GM19193 (cell line): ENCODE results near the gene PRM3.

Source experiments
- POLR2A ChIP-seq: IDR thresholded peaks from 4 replicates; pipeline ENCODE4 v1.6.1; 2011; ENCODE audit not compliant: insufficient read depth, insufficient read length; ENCODE audit errors: extremely low read depth

Gene PRM3

DNA sequence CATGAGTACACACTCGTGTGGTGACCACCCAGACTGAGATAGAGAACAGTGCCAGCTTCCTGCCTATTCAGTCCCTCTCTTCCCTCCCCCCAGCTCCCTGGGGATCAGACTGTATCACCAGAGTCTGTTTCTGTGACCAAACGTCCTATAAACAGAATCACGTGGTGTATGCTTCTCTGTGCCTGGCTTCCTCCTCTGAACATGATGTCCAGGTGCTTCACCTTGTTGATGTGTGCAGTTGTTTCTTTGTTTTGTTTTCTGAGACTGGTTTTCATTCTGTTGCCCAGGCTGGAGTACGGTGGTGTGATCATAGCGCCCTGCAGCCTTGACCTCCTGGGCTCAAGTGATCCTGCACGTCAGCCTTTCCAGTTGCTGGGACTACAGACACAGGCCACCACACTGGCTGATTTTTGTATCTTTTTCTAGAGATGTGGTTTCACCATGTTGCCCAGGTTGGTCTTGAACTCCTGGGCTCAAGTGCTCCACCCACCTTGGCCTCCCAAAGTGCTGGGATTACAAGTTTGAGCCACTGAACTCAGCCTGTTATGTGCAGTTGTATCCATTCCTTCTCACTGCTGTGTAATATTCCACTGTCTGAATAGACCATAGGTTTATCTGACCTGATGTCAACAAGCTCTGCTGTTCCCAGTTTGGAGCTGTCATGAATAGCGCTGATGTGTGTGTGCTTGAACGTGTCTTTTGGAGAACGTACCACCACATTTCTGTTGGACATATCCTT is 36.6 kb upstream of the PRM3 start:
- TF ChIP-seq POLR2A: no peak

DNA sequence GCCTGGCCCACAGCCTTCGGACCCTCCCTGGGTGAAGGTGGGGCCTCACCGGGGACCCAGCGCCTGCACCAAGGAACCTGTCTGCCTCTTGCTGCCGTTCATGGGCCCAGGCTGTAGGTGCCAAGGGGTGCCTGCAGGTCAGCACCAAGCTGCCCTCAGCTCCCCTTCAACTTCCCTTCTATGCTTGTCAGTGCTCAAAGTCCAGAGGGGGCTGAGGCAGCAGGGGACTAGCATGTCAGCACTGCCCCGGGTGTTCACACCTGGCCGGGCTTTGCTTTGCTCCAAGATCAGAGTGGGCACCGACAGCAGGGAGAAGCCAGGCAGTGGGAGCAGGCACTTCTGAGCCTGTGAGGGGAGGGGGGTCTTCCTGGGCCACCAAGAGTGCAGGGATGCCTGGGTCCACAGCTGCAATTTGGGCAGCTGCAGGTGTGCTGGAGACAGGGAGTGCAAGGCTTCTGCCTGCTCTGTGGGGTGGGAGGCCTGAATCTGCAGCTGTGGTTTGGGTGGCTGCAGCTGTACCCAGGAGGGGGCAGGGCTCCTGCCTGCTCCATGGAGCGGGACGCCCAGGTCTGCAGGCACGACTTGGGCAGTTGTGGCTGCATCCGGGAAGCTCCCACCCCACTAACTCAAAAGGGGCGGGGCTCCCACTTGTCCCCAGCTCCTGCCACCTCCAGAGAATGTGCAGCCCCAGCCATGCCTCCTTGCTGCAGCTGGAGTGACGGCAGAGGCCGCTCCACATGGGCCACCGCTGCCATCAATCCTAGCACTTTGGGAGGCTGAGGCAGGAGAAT is 35.3 kb upstream of the PRM3 start:
- no peak for TF ChIP-seq POLR2A

DNA sequence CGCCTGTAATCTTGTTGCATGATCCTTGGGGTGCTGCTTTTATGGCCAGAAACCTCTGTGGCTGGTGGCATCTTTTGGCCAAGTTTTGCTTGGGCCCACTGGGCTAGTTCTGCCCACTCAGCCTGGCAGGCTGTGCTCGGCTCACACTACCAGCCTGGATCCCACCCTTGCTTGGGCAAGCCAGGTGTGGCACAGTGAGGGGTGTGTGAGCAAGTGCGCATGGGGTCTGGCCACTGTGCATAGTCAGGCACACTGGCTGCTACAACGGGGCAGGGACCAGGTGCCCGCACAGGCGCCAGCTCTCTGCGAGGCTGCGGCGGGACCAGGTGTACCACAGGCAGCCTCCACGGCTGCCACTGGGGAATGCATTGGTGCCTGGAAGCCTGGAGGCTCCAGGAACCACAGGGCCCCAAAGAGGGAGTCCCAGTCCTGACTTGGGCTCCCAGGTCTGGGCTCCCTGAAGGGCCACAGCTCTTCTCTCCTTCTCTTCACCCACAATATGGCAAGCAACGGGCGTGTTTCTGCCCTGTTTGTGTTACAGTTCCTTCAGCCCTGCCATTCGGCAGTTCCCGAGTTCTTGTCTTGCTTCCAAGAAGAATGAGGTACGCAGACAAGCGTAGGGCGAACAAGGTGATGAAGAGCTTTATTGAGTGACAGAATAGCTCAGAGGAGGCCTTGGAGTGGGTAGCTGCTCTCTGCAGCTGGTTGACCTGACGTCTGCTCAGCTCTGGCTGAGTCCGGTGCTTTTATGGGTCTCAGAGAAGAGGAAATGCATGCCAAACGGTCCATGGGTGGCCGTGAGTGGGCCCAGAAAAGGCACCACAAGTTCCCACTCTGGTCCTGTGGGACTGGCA is 34.4 kb upstream of the PRM3 start:
- no peak for TF ChIP-seq POLR2A

DNA sequence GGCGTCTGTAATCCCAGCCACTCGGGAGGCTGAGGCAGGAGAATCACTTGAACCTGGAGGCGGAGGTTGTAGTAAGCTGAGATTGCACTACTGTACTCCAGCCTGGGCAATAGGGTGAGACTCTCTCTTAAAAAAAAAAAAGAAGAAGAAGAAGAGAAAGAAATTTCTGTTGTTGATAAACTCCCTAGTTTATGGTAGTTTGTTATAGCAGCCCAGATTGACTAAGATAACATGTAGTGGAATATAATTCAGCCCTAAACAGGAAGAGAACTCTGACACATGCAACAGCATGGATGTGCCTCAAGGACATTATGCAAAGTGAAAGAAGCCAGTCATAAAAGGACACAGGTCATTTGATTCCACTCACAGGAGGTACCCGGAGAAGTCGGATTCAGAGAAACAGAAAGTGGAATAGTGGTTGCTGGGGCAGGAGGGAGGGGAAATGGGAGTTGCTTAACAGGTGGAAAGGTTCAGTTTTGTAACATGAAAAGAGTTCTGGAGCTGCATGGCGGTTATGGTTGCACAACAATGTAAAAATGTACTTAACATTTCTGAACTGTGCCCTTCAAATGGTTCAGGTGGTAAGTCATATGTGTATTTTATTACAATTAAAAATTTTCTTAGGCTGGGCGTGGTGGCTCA is 33.7 kb upstream of the PRM3 start:
- no peak for TF ChIP-seq POLR2A

DNA sequence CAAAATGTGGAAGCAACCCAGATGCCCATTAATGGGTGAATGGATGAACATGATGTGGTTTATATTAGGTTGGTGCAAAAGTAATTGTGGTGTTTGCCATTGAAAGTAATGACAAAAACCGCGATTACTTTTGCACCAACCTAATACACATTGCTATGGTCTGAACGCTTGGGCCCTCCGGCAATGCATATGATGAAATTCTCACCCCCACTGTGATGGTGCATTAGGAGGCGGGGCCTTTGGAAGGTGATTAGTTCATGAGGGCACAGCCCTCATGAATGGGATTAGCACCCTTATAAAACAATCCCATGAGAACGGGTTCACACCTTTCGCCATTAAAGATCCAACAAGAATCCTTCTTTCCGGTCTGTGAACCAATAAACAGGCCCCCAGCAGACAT is 33.0 kb upstream of the PRM3 start:
- no peak for TF ChIP-seq POLR2A

DNA sequence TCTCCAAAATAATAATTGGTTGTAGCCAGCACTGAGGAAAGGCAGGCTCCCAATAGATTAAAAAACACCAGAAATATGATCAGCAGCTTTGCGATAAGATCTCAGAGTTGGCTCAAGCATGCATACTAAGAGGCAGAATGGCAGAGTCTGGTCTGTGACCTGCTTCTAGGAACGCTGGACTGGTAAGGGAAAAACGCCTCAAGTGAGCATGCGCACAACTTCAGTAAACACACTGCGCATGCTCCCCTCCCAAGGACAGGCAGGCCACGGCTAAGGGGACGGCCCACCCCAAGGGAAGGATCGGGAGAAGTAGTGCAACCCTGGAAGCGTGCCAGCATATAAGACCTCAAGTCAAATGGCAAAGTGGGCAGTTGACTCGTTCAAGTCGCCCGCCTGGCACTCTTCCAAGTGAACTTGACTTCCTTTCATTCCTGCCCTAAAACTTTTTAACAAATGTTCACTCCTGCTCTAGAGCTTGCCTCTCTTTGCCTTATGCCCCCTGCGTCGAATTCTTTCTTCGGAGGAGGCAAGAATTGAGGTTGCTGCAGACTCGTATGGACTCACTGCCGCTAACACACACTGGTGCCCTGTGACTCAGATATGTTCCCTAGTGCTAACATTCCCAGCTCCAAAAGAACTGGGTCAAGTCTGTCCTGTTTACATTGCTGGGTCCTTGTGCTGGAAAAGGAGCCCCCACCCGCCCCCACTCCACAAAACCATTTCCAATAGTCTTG is 30.1 kb upstream of the PRM3 start:
- no peak for TF ChIP-seq POLR2A

DNA sequence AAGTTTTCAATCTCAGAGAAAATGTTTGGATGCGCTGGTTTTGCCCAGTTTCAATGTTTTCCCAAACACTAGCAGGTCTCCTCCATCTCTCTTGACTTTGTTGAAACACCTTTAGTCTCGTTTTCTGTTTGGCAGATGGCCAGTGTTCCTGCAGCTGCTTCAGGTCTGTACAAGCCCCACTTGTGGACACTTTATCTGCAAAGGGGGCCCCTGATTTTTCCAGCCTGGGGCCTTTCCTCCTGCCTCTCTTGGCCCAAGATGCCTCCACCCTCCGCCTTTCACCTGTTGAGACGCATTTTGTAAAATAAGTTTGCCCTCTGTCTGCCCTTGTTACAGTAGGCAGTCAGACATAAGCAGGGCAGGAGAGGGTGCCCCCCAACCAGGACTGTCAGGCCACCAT is 29.5 kb upstream of the PRM3 start:
- TF ChIP-seq POLR2A: no peak

DNA sequence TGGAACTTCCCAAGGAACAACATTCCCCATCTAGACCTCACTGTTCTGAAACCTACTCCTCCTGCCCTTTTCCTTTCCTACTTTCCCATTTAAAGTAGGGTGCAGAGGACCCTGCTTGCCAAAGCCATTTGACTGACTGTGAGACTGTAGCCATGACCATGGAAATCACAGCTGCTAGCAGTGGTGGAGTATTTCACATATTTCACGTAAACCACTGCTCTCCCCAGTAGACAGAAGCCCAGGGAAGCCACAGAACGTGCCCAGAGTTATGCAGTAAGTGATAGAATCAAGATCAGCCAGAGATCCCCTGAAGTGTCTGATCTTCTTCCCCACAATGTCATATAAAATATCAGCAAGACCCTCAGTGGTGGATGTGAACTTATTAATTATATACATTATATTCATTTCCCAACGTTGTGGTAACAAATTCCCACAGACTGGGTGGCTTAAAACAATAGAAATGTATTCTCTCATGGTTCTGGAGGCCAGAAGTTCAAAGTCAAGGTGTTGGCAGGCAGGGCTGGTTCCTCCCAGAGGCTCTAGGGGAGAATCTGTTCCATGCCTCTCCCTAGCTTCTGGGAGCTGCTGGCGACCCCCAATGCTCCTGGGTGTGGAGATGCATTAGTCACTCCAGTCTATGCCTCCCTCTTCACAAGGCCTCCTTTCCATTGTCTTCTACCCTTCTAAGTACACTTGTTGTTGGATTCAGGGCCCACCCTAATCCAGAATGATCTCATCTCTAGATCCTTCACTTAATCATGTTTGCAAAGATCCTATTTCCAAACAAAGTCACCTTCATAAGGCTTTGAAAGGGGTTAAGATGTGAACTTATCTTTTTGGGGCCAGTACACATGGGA is 28.4 kb upstream of the PRM3 start:
- no peak for TF ChIP-seq POLR2A

DNA sequence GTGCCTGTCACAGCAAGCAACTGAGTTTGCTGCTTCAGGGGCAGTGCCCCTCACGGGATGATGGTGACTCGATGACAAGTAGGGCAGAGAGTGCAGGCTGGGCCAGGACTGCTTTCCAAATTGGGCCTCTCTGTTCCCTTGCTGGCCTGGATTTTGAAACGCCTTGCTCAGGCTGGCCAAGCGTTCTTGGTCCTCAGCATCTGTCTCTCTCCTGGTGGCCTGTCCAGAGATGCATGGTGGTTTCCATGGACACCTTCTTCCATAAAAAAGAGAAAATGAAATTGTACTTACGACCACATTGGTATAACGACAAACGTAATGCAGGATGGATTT is 27.1 kb upstream of the PRM3 start:
- no peak for TF ChIP-seq POLR2A

DNA sequence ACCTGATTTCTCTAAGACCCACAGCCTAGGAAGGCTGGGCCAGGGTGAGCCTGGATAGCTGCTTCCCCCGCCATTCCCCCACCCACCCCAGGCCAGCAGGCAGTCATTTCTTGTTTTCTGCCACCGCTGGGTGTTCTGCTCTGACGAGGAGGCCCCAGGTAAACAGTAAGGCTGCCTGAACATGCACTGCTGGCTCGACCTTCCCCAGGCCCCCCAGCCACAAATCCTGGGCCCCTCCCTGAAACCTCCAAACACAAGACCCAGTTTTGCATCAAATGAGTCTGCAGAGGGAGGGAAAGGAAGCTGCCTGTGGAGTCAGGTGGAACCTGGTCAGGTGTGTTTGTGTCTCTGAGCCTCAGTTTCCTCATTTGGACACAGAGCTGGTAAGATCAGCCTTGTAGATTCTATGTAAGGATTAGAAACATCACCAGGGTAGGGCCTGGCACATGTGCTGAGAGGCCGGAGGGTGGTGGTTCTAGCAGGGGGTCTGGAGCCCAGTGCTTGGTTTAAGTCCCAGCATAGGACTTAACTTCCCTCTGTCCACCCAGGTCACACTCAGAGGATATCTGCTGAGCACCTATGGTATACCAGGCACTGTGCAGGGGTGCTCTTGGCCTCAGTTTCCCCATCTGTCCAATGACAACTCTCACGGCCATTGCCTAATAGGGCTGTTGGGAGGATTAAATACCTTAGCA is 26.6 kb upstream of the PRM3 start:
- TF ChIP-seq POLR2A: no peak

DNA sequence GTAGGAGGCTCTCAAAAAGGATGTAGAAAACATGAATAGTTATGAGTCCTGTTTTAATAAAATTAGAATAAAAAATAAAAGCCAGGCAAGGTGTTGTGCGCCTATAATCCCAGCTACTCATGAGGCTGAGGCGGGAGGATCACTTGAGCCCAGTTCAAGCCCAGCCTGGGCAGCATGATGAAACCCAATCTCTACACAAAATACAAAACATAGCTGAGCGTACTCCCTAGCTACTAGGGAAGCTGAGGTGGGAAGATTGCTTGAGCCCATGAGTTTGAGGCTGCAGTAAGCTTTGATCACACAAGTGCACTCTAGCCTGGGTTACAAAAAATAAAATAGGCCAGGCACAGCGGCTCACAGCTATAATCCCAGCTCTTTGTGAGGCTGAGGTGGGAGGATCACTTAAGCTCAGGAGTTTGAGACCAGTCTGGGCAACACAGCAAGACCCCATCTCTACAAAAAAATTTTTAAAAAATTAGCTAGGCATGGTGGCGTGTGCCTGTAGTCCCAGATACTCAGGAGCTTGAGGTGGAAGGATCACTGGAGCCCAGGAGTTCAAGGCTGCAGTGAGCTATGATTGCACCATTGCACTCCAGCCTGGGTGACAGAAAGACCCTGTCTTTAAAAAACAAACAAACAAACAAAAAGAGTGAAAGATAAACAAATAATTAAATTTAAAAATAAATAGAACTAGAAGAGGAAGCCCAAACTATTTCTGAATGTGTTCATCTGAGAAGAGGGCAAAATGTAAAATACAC is 24.9 kb upstream of the PRM3 start:
- TF ChIP-seq POLR2A: no peak

DNA sequence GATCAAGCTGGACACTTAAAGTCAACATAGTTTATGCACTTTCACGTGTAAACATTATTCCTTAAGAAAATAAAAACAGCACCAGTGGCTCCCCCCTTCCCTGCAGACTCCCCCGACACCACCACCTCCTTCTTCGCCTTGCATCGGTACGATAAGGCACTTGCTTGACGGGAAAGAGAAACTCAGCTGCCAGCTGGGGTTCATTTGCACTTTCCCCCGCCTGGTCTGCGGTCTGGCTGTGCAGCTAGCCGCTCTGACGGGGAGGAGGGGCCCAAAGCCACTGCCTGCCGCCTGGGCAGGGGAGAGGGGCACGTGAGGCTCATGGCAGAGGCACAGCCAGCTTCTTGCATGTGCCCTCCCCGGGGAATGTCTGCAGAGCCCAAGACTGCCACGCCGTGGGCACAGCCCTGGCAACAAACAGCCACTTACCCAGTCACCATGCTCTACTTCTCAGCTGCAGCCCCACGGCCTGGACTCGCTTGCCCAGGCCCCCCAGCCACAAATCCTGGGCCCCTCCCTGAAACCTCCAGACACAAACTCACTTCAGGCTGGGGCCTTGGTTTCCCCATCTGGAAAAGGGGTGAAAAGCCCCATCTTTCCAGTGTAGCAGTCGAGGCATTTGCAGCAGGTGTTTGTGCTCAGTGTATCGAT is 24.2 kb upstream of the PRM3 start:
- peak; percentile 36 for TF ChIP-seq POLR2A
